H1 (cell line): ENCODE measurements around the gene ZNF593. TPM values are rescaled to one million over a fixed set of nuclear protein-coding genes. Genes with fewer than 3 reads are reported as not detected.

Source experiments
- CHD2 ChIP-seq: IDR thresholded peaks from 2 replicates; pipeline ENCODE4 v1.6.1; 2012; ENCODE audit warnings: low read length, improper control_type of control experiment
- HDAC6 ChIP-seq: IDR thresholded peaks from one replicate; pipeline ENCODE4 v1.7.1; 2012; ENCODE audit warnings: low read depth, mild to moderate bottlenecking, inconsistent platforms, low read length, moderate library complexity
- MAX ChIP-seq: IDR thresholded peaks from 2 replicates; pipeline ENCODE4 v1.6.1; 2012; ENCODE audit warnings: inconsistent platforms
- NANOG ChIP-seq: IDR thresholded peaks from 2 replicates; pipeline ENCODE4 v1.6.1; 2011; ENCODE audit warnings: low read length, low read depth, mild to moderate bottlenecking, inconsistent platforms; ENCODE audit not compliant: insufficient read depth, poor library complexity, severe bottlenecking
- RAD21 ChIP-seq, 2 experiments: IDR thresholded peaks in 1 of 2; conservative IDR thresholded peaks in 1 of 2; 2 replicates each; pipeline ENCODE4 v1.6.1; 2011; ENCODE audit warnings: low read depth in 2 of 2, low read length in 2 of 2, improper control_type of control experiment in 1 of 2, inconsistent platforms in 1 of 2, mild to moderate bottlenecking in 1 of 2, moderate library complexity in 1 of 2
- RFX5 ChIP-seq: IDR thresholded peaks from 2 replicates; pipeline ENCODE4 v1.6.1; 2011; ENCODE audit warnings: low read depth, low read length, improper control_type of control experiment, borderline replicate concordance
- polyA plus RNA-seq, 7 experiments: library from polyadenylated mRNA; depleted of rRNA in 3 of 7; stranded (reverse) in 5 of 7; unstranded in 2 of 7; fragments of >200 nt in 5 of 7; fragments of 200-250 nt in 2 of 7; gene quantifications; 1 replicate in 5 of 7; 2 replicates in 1 of 7; 4 replicates in 1 of 7; pipeline versions ENCODE4 v1.2.1 to v1.2.3, GENCODE V29; 2011 to 2013; ENCODE audit warnings: missing spikeins in 2 of 7, mixed read lengths in 2 of 7
- total RNA-seq: library from RNA; stranded (reverse); fragmentation: NEBNext Ultra II Directional; extraction: Animal tissue kit (Norgen Biotek cat#: 25700); gene quantifications from 2 replicates; pipeline ENCODE4 v1.2.1, GENCODE V29; 2021

The ZNF593 gene
- total and polyA plus RNA-seq, 2 of the 8 experiments (the other 6 are each of a cell fraction or from before 2014, with no cell fraction given), result 38.2 to 68.0 TPM

- no peak for TF ChIP-seq MAX
- TF ChIP-seq RFX5, result no peak
- no peak for TF ChIP-seq HDAC6
- no peak for TF ChIP-seq CHD2
- no peak for TF ChIP-seq NANOG
- TF ChIP-seq RAD21 (IDR thresholded peaks at IDR 0.05 in 1 of 2, conservative IDR thresholded peaks at IDR 0.05 in 1 of 2; ENCODE audit: low read depth in 2 of 2, low read length in 2 of 2), result no peak
These were observed 4.6 kb upstream of the ZNF593 start (continued) for GRCh38 chr1:26164861-26165842.
